Fibroblast of lung (primary cell): ENCODE results near the gene CCNE1. TPM values are rescaled to one million over a fixed set of nuclear protein-coding genes. Genes with fewer than 3 reads are reported as not detected.
"Not testable (repeated sequence)": the region's sequence is repeated elsewhere in the genome, so short reads cannot be mapped to it uniquely, and the experiment has no call there.

Experiments
- DNase-seq, 2 donors: peaks; one replicate each; pipeline versions ENCODE4 v3.0.0 to v3.0.0-alpha.2; 2010; ENCODE audit warnings: low read depth in 2 of 2
- H2AFZ ChIP-seq: 2 replicates; pipeline ENCODE4 v1.5.1; 2012; ENCODE audit warnings: low read length, control low read depth, inconsistent platforms
- H3K27ac ChIP-seq: 2 replicates; pipeline ENCODE4 v1.5.1; 2011; ENCODE audit warnings: low read length, control low read depth; ENCODE audit not compliant: insufficient read depth
- H3K27me3 ChIP-seq: 2 replicates; pipeline ENCODE4 v1.5.1; 2011; ENCODE audit warnings: mild to moderate bottlenecking, low read length; ENCODE audit not compliant: control insufficient read depth, insufficient read depth
- H3K36me3 ChIP-seq: 2 replicates; pipeline ENCODE4 v1.5.1; 2011; ENCODE audit warnings: low read length; ENCODE audit not compliant: control insufficient read depth, insufficient read depth
- H3K4me1 ChIP-seq: 2 replicates; pipeline ENCODE4 v1.5.1; 2011; ENCODE audit warnings: low read length; ENCODE audit not compliant: control insufficient read depth, insufficient read depth; ENCODE audit errors: extremely low read depth
- H3K4me2 ChIP-seq: 2 replicates; pipeline ENCODE4 v1.5.1; 2011; ENCODE audit warnings: low read length, control low read depth; ENCODE audit not compliant: insufficient read depth; ENCODE audit errors: extremely low read depth
- H3K4me3 ChIP-seq, 4 experiments: fragments of 200-600 bp in 1 of 4; sonication (generic) in 1 of 4; replicated peaks in 1 of 4; 2 replicates each; pipeline ENCODE4 v1.5.1; 2011 to 2016; ENCODE audit warnings: low read length in 4 of 4, low read depth in 3 of 4, mild to moderate bottlenecking in 3 of 4, control low read depth in 2 of 4, inconsistent platforms in 1 of 4, mixed read lengths in 1 of 4; ENCODE audit not compliant: insufficient read depth in 1 of 4; ENCODE audit errors: control extremely low read depth in 1 of 4
- H3K79me2 ChIP-seq: 2 replicates; pipeline ENCODE4 v1.5.1; 2012; ENCODE audit warnings: mild to moderate bottlenecking, low read length, inconsistent platforms; ENCODE audit not compliant: control insufficient read depth, insufficient read depth
- H3K9ac ChIP-seq: 2 replicates; pipeline ENCODE4 v1.5.1; 2011; ENCODE audit warnings: mild to moderate bottlenecking, low read length, control low read depth; ENCODE audit not compliant: insufficient read depth
- H3K9me3 ChIP-seq: 2 replicates; pipeline ENCODE4 v1.5.1; 2012; ENCODE audit warnings: low read depth, low read length; ENCODE audit not compliant: control insufficient read depth, insufficient read depth
- H4K20me1 ChIP-seq: 2 replicates; pipeline ENCODE4 v1.5.1; 2011; ENCODE audit warnings: low read length; ENCODE audit not compliant: control insufficient read depth, insufficient read depth; ENCODE audit errors: extremely low read depth
- CTCF ChIP-seq, 2 donors: IDR thresholded peaks in 1 of 2; conservative IDR thresholded peaks in 1 of 2; 1 replicate in 1 of 2; 2 replicates in 1 of 2; pipeline ENCODE4 v1.5.1; 2011 to 2012; ENCODE audit warnings: low read length in 2 of 2, control low read depth in 1 of 2, inconsistent platforms in 1 of 2, low read depth in 1 of 2, mild to moderate bottlenecking in 1 of 2
- EZH2 ChIP-seq: IDR thresholded peaks from 2 replicates; pipeline ENCODE4 v1.5.1; 2012; ENCODE audit warnings: low read length, control low read depth, mild to moderate bottlenecking; ENCODE audit errors: missing control alignments
- polyA plus RNA-seq, 2 donors: library from polyadenylated mRNA; depleted of rRNA in 1 of 2; stranded (reverse) in 1 of 2; unstranded in 1 of 2; fragments of >200 nt; gene quantifications; 2 replicates each; pipeline ENCODE4 v1.2.1, GENCODE V29; 2011 to 2012; ENCODE audit warnings: missing spikeins in 1 of 2
- total RNA-seq: library from RNA; depleted of rRNA; stranded (reverse); fragments of >200 nt; gene quantifications from 2 replicates; pipeline ENCODE4 v1.2.1, GENCODE V29; 2014

CCNE1 gene
- total and polyA plus RNA-seq, 2 donors (not counting 1 experiment from before 2014, with no cell fraction given) = 4.8 to 5.3 TPM

- H3K27ac ChIP-seq = no peak overlapping the region
- H2AFZ ChIP-seq = no peak overlapping the region
Observed at GRCh38 chr19:29800100-29800825, 11.5 kb upstream of the CCNE1 start.

GRCh38 chr19:29803951-29804350, 7.8 kb upstream of the CCNE1 start:
- H3K4me1 ChIP-seq, H3K4me2 ChIP-seq, H3K27ac ChIP-seq, H3K36me3 ChIP-seq, DNase-seq, H2AFZ ChIP-seq, H4K20me1 ChIP-seq, H3K79me2 ChIP-seq, H3K9ac ChIP-seq, H3K4me3 ChIP-seq, H3K27me3 ChIP-seq, H3K9me3 ChIP-seq: not testable (repeated sequence)

More at GRCh38 chr19:29800100-29800825, 11.5 kb upstream of the CCNE1 start:
- no peak overlapping the region for H3K4me2 ChIP-seq
- H3K9me3 ChIP-seq = no peaks in the 10 kb centered on the region
- H3K79me2 ChIP-seq = no peaks in the 10 kb centered on the region
- no peak for DNase-seq
- no peak overlapping the region for H3K4me3 ChIP-seq
- no peaks in the 10 kb centered on the region for H3K36me3 ChIP-seq
- no peaks in the 10 kb centered on the region for H4K20me1 ChIP-seq
- TF ChIP-seq EZH2 = no peak
- no peak for TF ChIP-seq CTCF (conservative IDR thresholded peaks at IDR 0.05 in 1 of 2, IDR thresholded peaks at IDR 0.05 in 1 of 2; ENCODE audit: low read depth in 1 of 2, low read length in 2 of 2)
- no peaks in the 10 kb centered on the region for H3K27me3 ChIP-seq
- H3K4me1 ChIP-seq = no peaks in the 10 kb centered on the region
- H3K9ac ChIP-seq = no peak overlapping the region

- Histone ChIP-seq H4K20me1 (no peaks in the 10 kb centered on the region), H2AFZ (no peak overlapping the region), H3K27ac (no peak overlapping the region), H3K36me3 (no peaks in the 10 kb centered on the region), H3K79me2 (no peaks in the 10 kb centered on the region), H3K4me2 (no peak overlapping the region), H3K27me3 (no peaks in the 10 kb centered on the region), H3K9ac (no peak overlapping the region), H3K4me3 (no peak overlapping the region), H3K4me1 (no peaks in the 10 kb centered on the region), H3K9me3 (no peaks in the 10 kb centered on the region)
- TF ChIP-seq CTCF (conservative IDR thresholded peaks at IDR 0.05 in 1 of 2, IDR thresholded peaks at IDR 0.05 in 1 of 2; ENCODE audit: low read depth in 1 of 2, low read length in 2 of 2) = no peak
- DNase-seq = no peak
Observed at GRCh38 chr19:29804493-29804892, 7.3 kb upstream of the CCNE1 start.
